ENCODE measurements around the gene BPIFA3. TPM values are rescaled to one million over a fixed set of nuclear protein-coding genes. Genes with fewer than 3 reads are reported as not detected.

The BPIFA3 gene
- total and polyA plus RNA-seq, 2 of the 8 experiments (the other 6 are each of a cell fraction or from before 2014, with no cell fraction given) = not detected

GRCh38 chr20:33169176-33169794 lies 47.9 kb upstream of the BPIFA3 start:
- no peak overlapping the region for H3K23ac ChIP-seq (ENCODE audit: insufficient read length)
- H3K79me2 ChIP-seq (ENCODE audit: control insufficient read depth in 1 of 2, insufficient read depth in 2 of 2, low read length in 2 of 2) = no peaks in the 10 kb centered on the region
- H3K36me3 ChIP-seq (ENCODE audit: control insufficient read depth in 2 of 4, insufficient read depth in 4 of 4, low read length in 3 of 4) = no peaks in the 10 kb centered on the region
- no peak overlapping the region for H3K27ac ChIP-seq (ENCODE audit: low read depth, low read length)
- no peaks in the 10 kb centered on the region for H3K79me1 ChIP-seq (ENCODE audit: low read depth, low read length)
- H2BK15ac ChIP-seq (ENCODE audit: low read length) = no peak overlapping the region
- no peaks in the 10 kb centered on the region for H3K27me3 ChIP-seq (replicated peaks in 1 of 4; ENCODE audit: control insufficient read depth in 3 of 4, extremely low read depth in 1 of 4, insufficient read depth in 3 of 4, low read length in 3 of 4)
- H3K18ac ChIP-seq (ENCODE audit: extremely low read depth, low read length) = no peak overlapping the region
- no peak overlapping the region for H3K9ac ChIP-seq (replicated peaks in 1 of 4; ENCODE audit: extremely low read depth in 1 of 4, low read depth in 3 of 4, low read length in 3 of 4)
- H3K4me1 ChIP-seq (replicated peaks in 1 of 4; ENCODE audit: control insufficient read depth in 3 of 4, insufficient read depth in 4 of 4, low read length in 3 of 4) = no peaks in the 10 kb centered on the region
- ChIA-PET CTCF (ENCODE audit: partially characterized antibody) (interaction anchor here (0.6 to 2.3 kb wide), 21 partner anchors 9 to 433 kb away, joined by 3 to 11 read pairs (median 5); no protein-coding TSS in a partner anchor), POLR2A (ENCODE audit: partially characterized antibody) (no interaction called here)
- no peak overlapping the region for H3K4me2 ChIP-seq (ENCODE audit: insufficient read depth in 1 of 2, low read depth in 2 of 2, low read length in 2 of 2)
- no peaks in the 10 kb centered on the region for H3K23me2 ChIP-seq (ENCODE audit: low read depth, low read length)
- FAIRE-seq (peak; percentile 50), DNase-seq (ENCODE audit: low read depth in 1 of 2, low spot score in 2 of 2) (peak in 1 of 2 experiments; percentile 81)
- H4K91ac ChIP-seq (replicated peaks; ENCODE audit: insufficient read length, low read length) = no peak overlapping the region
- H4K20me1 ChIP-seq (replicated peaks in 1 of 2; ENCODE audit: control insufficient read depth in 1 of 2, insufficient read depth in 2 of 2, low read length in 2 of 2) = no peaks in the 10 kb centered on the region
- no peak overlapping the region for H2BK20ac ChIP-seq (ENCODE audit: low read length)
- TF ChIP-seq RAD21 (IDR thresholded peaks at IDR 0.05 in 1 of 2, conservative IDR thresholded peaks at IDR 0.05 in 1 of 2; ENCODE audit: low read depth in 2 of 2, low read length in 2 of 2) = peak in 1 of 2 experiments; percentile 33; a peak in 3 of 4 replicates
- TF ChIP-seq RNF2 (IDR thresholded peaks at IDR 0.05; ENCODE audit: borderline replicate concordance, low read depth, low read length, missing control alignments, poor library complexity, severe bottlenecking) = no peak
- TF ChIP-seq, protein P1, sequence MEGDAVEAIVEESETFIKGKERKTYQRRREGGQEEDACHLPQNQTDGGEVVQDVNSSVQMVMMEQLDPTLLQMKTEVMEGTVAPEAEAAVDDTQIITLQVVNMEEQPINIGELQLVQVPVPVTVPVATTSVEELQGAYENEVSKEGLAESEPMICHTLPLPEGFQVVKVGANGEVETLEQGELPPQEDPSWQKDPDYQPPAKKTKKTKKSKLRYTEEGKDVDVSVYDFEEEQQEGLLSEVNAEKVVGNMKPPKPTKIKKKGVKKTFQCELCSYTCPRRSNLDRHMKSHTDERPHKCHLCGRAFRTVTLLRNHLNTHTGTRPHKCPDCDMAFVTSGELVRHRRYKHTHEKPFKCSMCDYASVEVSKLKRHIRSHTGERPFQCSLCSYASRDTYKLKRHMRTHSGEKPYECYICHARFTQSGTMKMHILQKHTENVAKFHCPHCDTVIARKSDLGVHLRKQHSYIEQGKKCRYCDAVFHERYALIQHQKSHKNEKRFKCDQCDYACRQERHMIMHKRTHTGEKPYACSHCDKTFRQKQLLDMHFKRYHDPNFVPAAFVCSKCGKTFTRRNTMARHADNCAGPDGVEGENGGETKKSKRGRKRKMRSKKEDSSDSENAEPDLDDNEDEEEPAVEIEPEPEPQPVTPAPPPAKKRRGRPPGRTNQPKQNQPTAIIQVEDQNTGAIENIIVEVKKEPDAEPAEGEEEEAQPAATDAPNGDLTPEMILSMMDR (IDR thresholded peaks at IDR 0.05; ENCODE audit: control extremely low read depth in 1 of 3, insufficient read depth in 1 of 3, low read depth in 1 of 3, low read length in 3 of 3) = peak in 2 of 3 experiments; percentile 39 to 74; a peak in 3 of 4 replicates
- H4K5ac ChIP-seq (ENCODE audit: insufficient read length, low read depth, low read length) = no peak overlapping the region
- H3K56ac ChIP-seq (replicated peaks; ENCODE audit: insufficient read length, low read depth, low read length) = no peak overlapping the region
- H2AK5ac ChIP-seq (ENCODE audit: low read depth, low read length) = no peak overlapping the region
- H2BK12ac ChIP-seq (ENCODE audit: low read depth, low read length) = no peak overlapping the region
- no peak overlapping the region for H2BK5ac ChIP-seq (ENCODE audit: low read depth, low read length)
- 68% methylated on average over 8 of the region's 8 CpGs; no CpG with 5 or more reads in 1 of the 2 experiments for WGBS, 2 experiments (ENCODE audit: extremely low coverage in 1 of 2, insufficient coverage in 1 of 2, insufficient read length in 1 of 2, insufficient replicate concordance in 2 of 2, low coverage in 1 of 2, low lambda C conversion rate in 2 of 2, missing lambda C conversion rate in 1 of 2)
- H2BK120ac ChIP-seq (replicated peaks; ENCODE audit: low read depth, low read length) = no peak overlapping the region
- no peak overlapping the region for H4K8ac ChIP-seq (ENCODE audit: extremely low read depth, insufficient read depth, low read length)
- peaks cover 13 to 15% of the 10 kb centered on the region in 2 experiments for H3K9me3 ChIP-seq (ENCODE audit: insufficient read depth in 2 of 2, low read depth in 1 of 2, low read length in 1 of 2)
- no peak overlapping the region for H3K4me3 ChIP-seq (ENCODE audit: extremely low read depth in 1 of 4, insufficient read depth in 2 of 4, low read depth in 3 of 4, low read length in 4 of 4)
- H3K4ac ChIP-seq (replicated peaks; ENCODE audit: insufficient read length, low read depth, low read length) = no peak overlapping the region
- no peak overlapping the region for H2AFZ ChIP-seq (ENCODE audit: low read length)
- H3K14ac ChIP-seq (ENCODE audit: insufficient read length) = no peak overlapping the region

Measured in H1 (cell line).